ENCODE data around the gene BRD1.

DNA sequence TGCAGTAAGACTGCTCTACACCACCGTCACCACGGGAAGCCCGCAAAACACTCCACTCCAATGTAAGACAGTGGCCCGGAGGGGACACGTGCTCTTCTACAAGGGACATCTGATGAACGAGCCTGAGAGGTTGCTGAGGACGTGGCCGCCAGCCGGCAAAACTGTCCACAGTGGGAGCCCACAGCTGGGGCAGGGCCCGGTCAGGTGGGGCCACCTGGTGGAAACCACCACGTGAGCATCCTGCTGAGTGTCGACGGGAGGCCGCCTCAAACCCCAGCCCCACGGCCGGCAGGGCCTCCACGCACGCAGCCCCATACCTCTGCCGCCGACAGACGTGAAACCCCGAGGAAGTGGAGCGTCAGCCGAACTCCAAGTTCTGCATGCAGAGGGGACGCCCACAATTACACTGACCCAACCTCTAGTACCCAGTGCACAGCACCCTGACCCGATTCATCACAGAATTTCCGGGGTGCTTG is 42.6 kb downstream of the BRD1 start:
- TF ChIP-seq EZH2 (IDR thresholded peaks at IDR 0.05; ENCODE audit: insufficient read depth, low read length): no peak
- TF ChIP-seq, protein P1, sequence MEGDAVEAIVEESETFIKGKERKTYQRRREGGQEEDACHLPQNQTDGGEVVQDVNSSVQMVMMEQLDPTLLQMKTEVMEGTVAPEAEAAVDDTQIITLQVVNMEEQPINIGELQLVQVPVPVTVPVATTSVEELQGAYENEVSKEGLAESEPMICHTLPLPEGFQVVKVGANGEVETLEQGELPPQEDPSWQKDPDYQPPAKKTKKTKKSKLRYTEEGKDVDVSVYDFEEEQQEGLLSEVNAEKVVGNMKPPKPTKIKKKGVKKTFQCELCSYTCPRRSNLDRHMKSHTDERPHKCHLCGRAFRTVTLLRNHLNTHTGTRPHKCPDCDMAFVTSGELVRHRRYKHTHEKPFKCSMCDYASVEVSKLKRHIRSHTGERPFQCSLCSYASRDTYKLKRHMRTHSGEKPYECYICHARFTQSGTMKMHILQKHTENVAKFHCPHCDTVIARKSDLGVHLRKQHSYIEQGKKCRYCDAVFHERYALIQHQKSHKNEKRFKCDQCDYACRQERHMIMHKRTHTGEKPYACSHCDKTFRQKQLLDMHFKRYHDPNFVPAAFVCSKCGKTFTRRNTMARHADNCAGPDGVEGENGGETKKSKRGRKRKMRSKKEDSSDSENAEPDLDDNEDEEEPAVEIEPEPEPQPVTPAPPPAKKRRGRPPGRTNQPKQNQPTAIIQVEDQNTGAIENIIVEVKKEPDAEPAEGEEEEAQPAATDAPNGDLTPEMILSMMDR (IDR thresholded peaks at IDR 0.05; ENCODE audit: insufficient read depth, low read depth, low read length): no peak

All from astrocyte (in vitro differentiated cells and primary cell).